ENCODE results near the gene SCPEP1.

DNA sequence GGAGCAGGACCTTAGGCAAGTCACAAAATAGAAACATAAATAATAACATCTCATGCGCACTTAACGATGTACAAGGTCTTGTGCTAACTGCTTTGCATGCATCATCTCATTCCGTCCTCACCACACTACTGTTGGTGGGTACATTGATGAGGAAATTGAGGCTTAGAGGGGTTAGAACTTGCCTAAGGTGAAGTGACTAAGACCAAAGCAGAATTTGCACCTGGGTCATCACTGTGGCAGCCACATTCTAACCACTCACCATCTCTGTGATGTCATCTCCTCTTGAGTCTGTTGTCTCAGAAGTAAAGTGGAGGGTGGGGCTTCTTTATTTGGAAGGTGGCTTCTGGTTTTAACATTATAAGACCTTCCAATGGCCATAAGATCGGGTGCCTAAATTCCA lies 43.7 kb upstream of the SCPEP1 start:
- TF ChIP-seq SMARCC2 (IDR thresholded peaks at IDR 0.05) (no peak), NFYB (CRISPR knock-in tag; IDR thresholded peaks at IDR 0.05) (no peak), HDAC6 (IDR thresholded peaks at IDR 0.05; ENCODE audit: low read depth, low read length) (no peak), ZKSCAN5 (CRISPR knock-in tag; IDR thresholded peaks at IDR 0.05) (no peak)
- TF ChIP-seq, protein P1, sequence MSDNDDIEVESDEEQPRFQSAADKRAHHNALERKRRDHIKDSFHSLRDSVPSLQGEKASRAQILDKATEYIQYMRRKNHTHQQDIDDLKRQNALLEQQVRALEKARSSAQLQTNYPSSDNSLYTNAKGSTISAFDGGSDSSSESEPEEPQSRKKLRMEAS (IDR thresholded peaks at IDR 0.05) = no peak
- TF ChIP-seq, protein P2, sequence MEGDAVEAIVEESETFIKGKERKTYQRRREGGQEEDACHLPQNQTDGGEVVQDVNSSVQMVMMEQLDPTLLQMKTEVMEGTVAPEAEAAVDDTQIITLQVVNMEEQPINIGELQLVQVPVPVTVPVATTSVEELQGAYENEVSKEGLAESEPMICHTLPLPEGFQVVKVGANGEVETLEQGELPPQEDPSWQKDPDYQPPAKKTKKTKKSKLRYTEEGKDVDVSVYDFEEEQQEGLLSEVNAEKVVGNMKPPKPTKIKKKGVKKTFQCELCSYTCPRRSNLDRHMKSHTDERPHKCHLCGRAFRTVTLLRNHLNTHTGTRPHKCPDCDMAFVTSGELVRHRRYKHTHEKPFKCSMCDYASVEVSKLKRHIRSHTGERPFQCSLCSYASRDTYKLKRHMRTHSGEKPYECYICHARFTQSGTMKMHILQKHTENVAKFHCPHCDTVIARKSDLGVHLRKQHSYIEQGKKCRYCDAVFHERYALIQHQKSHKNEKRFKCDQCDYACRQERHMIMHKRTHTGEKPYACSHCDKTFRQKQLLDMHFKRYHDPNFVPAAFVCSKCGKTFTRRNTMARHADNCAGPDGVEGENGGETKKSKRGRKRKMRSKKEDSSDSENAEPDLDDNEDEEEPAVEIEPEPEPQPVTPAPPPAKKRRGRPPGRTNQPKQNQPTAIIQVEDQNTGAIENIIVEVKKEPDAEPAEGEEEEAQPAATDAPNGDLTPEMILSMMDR (CRISPR knock-in tag; IDR thresholded peaks at IDR 0.05) = no peak
- TF ChIP-seq, protein P3, sequence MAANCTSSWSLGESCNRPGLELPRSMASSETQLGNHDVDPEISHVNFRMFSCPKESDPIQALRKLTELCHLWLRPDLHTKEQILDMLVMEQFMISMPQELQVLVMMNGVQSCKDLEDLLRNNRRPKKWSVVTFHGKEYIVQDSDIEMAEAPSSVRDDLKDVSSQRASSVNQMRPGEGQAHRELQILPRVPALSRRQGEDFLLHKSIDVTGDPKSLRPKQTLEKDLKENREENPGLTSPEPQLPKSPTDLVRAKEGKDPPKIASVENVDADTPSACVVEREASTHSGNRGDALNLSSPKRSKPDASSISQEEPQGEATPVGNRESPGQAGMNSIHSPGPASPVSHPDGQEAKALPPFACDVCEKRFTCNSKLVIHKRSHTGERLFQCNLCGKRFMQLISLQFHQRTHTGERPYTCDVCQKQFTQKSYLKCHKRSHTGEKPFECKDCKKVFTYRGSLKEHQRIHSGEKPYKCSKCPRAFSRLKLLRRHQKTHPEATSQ (CRISPR knock-in tag; IDR thresholded peaks at IDR 0.05; ENCODE audit: borderline replicate concordance) = no peak
